Globus pallidus (tissue), 1 donor: Measurements from ENCODE around the gene ARMC12.
"Not testable (repeated sequence)": the region's sequence is repeated elsewhere in the genome, so short reads cannot be mapped to it uniquely, and the experiment has no call there.

Experiments
- DNase-seq: peaks from one replicate; pipeline ENCODE4 v3.0.0-alpha.2; 2015; ENCODE audit warnings: low spot score

ARMC12 gene

DNA sequence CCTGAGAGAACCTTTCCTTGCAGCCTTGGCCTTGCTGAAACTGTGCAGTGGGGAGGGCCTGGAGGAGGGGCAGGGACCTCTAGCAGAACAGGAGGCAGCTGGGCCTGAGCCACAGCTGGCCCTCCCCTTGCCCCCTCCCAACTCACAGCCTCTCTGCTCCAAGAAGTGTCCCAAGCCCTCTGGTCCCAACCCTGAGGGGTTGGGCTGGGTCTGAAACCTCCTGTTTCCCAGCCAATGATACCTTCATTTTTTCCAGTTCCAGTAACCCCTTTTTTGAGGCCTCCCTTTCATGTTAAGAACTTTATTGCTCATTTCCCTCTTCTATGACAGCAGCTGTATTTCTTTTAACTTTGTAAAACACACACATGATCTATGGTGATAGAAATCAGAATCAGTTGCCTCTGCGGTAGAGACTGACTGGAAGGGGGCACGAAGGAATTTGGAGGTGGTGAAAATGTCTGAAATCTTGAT is 17.9 kb upstream of the ARMC12 start:
- DNase-seq, result no peak

DNA sequence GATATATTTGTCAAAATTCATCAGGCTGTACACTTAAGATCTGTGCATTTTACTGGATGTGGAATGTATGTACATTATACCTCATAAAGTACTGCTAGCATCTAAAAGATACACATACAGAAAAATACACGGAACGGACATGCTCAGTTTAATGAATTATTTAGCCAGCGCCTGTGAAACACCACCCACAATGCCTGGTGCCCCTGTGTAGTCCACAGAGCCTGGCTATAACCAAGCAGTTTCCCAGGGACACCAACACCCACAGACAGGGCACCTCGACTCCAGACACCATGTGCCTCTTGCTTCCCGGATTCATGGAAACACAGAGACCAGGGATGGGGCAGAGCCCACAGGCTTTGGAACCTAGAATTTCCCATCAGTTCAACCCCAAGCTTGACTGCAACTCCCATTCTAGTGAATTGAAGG is 17.4 kb upstream of the ARMC12 start:
- DNase-seq, result no peak

DNA sequence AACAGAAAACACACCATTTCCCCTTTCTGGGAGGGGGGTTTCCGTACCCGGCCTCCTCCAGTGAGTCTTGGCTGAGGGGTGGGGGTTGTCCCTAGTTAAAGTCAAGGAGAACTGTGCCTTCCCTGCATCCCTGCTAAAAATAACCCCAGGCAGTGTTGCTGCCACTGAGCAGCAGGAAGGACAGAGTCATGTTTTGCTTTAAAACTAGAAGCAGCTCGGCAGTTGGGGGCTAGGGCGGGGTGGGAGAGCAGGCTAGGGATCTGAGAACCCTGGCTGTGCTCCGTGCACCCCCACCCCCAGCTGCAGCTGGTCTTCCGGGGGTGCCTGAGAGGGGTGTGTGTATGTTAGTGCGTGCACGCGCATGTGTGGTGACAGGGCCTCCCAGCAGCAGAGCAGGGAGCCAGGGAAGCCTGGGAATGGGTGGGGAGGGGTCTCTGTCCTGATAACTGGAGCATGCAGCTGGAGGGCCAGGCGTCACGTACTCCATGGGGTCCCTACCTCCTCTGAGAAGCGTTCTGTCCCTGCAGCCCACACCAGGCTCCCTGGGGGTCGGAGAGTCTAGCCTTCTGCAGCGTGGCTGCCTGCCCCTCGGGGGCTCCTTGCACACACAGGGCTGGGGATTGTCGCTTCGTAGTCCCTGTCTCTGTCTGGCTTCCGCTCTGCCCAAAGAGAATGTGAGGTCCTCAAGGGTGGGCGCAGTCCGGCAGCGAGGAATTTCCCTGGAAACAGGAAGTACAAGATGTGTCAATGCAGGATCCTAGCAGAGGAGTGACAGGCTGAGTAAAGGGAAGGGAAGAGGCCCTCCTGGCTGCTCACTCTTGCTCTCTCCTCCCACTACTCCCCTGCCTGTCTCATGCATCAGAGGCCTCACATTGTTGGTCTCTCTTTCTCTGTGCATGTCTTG is 16.8 kb upstream of the ARMC12 start:
- peak; percentile 66 for DNase-seq

DNA sequence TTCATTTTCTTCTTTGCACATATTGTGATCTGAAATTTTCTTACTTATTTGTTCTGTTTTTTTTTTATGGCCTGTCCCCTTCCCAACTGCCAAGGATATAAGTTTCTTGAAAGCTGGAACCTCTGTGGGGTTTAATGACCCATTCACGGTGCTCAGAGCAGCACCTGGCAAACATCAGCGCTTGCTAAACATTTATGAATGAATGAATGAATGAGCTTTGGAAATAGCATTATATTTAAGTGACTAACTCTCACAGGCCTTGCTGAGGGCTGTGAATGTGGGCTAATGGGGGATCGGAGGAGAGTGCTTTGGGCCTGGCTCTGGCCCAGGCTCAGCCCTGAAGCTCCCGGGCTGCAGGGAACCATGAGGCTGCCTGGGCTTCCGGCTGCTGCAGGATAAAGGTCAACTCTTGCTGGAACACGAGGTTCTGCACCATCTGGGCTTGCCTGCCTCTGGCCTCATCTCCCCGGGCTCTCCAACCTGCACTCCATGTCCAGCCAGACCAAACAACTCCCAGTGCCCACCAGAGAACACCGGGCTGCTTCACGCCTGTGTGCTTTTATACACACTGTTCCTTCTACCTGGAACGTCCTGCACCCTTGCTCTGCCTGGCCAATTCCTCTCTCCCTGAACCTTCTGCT is 14.6 kb upstream of the ARMC12 start:
- no peak for DNase-seq

DNA sequence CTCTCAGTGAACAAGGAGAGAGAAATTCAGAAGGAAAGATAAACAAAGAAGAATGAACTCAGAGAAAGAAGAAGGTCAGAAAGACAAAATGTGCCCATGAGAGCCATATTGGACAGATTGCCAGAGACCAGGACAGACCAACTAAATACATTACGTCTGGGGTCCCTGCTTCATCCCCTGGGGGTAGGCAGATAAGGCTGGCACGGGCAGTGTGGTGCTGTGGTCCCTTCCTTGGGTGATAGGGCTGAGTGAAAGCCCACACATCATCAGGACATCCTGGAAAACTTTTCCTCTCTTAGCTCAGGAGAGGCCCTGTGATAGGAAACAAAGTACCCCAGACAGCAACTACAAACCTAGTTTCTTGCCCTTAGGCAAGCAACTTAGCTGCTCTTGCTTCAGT is 13.2 kb upstream of the ARMC12 start:
- DNase-seq, result no peak

DNA sequence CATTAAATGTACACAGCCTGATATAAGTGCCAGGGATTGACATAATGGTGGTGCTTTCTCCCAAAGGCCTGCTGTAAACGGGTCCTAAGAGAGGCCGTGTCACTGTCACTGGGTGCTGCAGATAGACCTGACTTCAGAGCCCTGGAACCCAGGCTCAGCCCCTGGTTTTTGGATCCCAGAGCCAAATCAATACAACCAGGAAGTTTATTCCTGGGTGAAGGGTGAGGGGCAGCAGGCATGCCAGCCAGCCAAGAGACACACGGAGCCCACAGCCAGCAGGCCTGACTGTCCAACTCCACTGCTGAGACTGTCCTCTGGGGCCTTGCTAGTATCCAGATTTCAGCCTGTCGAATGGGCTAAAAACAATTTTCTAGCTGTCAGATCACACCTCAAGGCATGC is 12.8 kb upstream of the ARMC12 start:
- no peak for DNase-seq

DNA sequence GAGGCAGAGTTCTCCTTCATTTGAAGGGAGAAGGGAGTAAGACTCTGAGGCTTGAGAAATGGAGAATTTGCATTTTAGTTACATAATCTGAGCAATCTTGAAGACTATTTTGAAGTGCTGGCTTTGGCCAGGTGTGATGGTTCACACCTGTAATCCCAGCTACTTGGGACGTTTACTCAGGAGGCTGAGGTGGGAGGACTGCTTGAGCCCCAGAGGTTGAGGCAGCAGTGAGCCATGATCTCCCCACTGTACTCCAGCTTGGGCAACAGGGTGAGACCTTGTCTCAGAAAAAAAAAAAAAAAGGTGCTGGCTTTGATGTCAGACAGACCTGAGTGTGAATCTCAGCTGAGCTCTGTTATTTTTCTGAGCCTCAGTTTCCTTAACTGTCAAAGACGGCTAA is 12.4 kb upstream of the ARMC12 start:
- DNase-seq, result no peak

DNA sequence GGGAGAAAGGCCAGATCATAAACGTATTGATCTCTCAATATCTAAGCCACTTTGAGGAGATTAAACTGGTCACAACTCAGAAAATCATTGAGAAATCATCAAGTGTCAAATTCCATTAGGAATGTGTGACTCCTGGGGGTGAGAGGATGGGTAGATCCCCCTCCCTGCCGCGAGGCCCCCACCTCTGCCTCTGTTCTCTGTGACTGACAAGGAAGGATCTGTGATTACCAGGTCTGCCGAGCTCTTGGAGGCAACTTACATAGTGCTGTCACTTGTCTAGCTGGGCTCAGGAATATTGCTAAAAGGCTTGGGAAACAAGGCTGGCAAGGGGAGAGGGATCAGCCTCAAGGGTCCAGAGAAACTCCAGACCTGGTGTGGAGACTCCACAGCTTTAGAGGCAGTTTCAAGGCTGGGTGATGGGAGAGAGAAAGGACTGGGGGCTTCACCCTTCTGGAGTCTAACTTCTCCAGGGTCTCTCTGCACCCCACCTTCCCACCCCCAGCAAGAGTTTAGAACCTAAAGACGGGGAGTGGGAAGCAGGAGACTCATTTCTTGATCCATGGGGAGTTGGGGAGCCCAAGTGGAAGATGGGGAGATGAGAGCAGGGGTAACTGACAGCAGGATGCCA is 11.6 kb upstream of the ARMC12 start:
- DNase-seq, result no peak

DNA sequence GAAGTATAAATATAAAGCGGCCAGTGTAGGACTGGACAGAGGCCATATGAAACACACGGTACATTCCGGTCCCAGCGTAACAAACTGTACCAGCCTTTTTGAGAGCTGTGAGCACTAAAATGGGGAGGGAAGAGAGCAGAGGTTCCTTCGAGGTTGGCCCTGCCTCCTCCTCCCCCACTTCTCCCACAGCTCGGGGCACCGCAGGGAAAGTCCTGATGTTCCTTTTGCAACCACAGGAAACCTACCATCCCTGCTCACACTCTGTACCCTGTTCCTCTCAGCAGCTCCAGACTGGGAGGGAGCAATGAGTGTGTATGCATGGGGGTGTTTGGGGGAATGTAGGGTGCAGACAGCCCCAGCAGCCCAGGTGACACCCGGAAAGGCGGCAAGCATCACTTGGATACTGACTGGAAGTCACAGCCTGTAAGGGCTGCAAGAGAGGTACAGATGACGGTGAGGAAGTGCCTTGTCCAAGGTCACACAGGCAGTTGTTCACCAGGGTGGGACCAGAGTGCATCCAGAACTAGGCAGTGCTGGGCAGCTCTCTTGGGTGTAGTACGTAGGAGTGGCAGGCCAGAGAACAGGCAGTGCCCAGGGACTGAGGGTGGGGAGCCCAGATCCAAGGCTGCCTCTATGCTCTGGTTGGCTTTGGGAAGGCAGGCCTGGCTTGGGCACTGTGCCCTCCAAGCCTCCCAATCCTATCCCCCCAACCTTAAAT is 11.0 kb upstream of the ARMC12 start:
- peak; percentile 29 for DNase-seq

DNA sequence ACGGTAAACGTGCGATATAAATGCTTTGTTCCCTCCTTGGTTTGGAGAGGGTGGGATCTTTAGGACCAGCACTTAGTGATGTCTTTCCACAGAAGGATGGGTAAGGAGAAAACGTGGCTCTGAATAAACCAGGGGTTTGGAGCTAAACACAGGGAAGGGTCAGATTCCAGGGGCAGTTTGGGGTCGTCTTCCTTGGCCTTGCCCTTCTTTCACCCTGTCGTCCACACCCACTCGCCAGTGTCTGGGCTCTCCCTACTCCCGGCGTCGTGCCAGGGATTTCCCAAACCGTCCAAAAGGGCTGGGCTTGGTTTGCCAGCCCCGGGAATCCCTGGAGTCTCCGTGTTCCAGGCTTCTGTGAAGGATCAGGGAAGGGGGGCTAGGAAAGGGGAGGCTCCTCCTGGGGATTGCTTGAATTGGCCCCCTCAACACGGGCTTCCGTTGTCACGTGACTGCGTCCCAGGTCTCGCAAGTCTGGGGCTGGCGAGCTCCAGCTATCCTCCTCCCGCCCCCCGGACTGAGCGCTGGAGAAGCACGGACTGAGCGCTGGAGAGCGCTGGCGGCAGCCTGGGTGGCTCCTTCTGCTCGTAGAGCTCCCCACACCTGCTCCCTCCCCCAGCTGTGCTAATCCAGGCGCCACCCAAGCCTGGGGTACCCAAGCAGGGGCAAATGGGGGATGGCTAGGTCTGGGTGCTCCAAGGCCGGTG is 9.4 kb upstream of the ARMC12 start:
- peak; percentile 76 for DNase-seq

DNA sequence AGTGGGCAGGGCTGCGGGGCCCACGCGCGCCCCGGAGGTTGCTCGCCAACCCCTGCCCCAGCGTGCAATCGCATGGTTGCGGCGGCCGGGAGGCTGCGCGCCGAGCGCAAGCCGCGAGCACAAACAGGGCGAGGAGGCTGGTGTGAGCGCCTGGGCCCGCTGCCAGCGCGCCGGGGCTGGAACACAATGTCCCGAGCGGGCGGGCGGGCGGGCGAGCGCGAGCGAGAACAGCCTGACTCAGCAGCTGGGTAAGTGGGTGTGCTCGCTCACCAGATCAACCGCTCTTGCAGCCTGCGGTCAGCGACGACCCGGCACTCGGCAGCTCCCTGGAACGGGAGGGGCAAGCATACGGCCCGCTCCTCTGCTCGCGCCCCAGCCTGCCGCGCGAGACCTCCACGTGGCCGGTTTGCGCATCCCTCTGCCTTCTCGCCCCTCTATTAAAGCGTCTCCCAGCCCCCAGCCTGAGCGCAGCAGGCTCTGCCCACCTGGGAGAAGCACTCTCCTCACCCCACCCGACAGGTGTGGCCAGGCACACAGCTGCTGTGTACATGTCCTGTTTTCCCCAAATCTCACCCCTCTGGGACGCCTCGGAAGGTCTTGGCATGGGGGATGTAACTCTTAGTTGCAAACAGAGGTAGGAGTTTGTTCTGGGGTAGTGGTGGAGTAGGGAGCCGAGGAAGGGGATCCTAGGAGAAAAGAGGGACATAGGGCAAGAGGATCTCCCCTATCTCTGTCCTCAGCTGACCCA is 8.7 kb upstream of the ARMC12 start:
- peak; percentile 89 for DNase-seq

DNA sequence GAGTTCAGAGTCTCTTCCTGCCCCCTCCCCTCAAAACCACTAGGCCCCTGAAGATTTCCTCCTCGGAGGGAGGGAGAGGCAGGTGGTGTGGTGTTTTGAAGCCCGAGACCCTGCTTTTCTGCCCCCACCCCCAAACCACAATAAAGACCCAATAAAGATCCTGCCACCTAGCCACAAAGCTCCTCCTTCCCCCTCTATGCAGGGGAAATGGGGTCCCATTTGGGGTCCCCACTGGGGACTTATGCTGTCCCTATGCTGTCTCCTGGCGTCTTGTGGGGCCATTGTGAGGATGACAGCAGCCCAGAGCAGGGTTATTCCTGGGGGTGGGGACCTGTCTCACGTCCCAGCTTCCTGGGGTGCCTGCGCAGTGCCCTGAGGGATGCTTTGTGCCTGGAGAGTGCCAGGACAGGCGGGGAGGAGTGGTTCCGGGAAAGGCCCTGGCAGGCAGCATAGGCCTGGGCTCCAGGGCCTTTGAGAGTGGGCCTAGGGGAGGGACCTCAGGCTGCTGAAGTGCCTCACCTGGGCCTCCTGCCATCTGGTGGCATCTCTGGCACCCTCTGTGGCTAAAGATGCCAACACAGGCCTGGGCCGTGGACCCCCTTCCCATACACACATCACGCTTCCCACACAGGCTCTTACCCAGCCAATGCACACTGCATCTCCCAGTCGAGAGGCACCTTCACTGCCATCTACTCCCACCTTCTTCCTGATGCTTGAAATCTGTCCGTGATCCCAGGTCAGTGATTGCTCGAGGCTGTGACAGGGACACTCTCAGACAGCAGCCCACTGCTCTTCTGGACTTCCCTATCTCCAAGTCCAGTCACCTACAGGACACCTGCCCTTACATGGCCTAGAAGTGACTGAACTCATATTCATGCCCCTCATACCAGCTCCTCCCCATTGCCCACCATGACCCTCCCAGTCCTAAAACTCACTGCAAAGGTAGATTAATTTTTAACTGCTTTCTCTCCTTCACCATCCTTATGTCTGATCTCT is 7.9 kb upstream of the ARMC12 start:
- peak; percentile 44 for DNase-seq

DNA sequence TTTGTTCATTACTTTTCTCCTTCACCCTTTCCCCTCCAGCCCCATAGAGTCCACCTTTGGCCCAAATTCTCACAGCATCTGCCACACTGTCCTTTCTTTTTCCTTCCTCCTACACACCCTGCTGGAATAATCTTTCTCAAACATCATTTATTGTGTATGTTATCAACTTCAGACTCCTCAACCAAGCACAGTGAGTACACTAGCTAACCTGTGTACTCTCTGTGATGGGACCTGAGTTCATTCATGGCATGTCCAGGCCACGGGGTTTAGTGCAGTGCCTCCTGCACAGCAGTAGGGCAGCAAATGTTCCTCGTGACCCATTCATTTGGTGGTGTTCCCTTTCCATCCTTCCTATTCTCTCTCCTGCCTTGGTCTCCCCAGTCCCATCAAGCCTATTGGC is 7.1 kb upstream of the ARMC12 start:
- no peak for DNase-seq

DNA sequence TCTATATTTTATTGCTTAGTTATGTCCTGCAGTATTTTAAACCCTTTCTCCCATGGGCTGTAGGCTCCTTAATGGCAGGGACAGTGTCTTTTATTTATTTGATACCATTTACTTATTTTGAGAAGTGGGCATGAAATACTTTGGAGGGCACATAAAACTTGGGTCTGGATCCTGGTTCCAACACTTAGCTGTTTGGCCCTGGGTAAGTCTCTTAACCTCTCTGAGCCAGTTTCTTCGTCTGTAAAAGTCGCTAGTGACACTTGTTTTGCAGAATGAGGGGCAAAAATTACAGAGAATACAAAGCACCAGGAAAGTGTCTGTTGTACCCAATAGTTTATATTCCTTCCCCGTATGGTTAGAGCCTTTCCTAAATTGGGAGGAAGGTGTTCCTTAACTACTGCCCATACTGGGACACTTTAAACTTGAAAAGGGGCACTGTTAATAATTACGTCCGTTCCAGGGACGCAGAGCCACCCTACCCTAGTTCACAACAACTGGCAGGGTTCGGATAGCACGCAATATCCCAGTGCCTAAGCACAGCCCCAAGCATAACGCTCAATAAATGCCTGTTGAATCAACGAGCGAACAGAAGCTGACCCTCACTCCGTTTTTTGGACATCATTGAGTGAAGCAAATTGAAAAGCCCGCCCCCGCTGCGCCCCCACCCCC is 6.0 kb upstream of the ARMC12 start:
- DNase-seq, result no peak

DNA sequence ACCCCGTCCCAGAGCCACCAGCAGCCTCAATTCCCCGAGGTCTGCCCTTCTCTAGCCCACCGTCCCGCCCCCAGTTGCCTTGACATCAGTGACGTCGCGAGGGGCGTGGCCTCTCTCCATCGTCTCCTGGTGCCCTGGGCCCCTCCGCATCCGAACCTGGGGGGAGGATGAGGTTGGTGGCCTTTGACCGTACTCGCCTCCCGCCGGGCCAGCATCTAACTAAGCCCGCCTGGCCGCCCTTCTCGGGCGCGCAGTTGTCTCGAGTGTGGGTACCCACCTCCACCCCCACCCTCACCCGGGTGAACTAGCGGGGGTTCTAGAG is 5.5 kb upstream of the ARMC12 start:
- DNase-seq, result peak; percentile 94

DNA sequence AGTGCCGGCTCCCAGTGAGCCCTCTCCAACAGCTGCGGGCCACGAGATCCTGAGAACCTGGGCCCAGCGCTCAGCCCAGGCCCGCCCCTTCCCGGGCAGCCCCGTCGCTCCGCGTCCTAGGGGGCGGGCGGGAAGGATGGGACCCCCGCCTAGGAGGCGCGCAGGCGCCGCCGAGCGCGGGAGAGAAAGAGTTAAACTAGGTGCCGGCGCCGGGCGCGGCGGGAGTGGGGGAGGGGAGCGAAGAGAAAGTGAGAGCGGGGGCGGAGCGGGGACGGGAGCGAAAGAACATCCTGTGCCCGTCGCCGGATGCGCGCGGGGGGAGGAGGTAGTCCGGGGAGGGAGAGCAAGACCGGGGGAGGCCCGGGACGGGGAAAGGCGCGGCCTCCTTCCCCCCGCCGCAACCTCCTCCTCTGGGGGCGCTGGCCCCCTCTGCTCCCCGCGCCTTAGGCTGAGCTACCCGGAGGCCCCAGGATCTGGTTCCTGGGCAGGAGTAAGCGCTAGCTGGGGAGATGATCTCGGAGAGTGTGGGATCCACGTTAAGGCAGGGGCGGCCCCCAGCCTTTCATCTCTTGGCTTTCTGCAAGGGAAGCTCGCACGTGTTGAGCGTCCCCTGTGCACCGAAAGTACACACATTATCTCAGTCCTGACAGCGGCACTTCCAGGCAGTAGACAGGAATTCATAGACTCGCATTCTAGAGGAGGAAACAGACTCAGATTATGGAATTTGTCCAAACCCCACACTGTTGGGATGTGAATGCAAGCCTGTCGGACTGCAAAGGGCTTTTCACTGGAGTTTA is 4.9 kb upstream of the ARMC12 start:
- peak; percentile 79 for DNase-seq

DNA sequence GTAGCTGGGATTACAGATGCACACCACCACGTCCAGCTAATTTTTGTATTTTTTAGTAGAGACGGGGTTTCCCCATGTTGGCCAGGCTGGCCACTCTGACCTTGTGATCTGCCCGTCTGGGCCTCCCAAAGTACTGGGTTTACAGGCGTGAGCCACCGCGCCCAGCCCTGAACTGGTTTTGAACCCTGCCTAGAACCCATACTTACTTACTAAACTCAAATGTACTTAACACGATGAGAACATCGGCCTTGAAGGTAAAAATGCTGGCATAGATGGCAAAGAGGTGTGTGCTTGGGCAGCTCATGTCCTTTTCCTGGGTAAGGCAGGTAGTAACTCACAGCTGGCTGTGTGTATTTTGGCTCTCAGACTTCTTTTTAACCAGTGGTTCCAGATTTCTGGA is 3.2 kb upstream of the ARMC12 start:
- DNase-seq, result no peak

DNA sequence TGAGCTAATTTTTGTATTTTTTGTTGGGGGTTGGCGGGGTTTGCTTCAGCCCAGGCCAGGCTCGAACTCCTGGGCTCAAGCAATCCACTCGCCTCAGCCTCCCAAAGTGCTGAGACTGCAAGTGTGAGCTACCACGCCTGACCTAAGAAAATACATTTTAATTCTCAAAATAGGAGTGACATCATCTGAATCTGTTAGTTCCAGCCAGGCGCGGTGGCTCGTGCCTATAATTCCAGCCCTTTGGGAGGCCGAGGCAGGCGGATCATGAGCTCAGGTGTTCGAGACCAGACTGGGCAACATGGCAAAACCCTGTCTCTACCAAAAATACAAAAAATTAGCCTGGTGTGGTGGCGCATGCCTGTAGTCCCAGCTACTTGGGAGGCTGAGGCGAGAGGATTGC is 2.5 kb upstream of the ARMC12 start:
- not testable (repeated sequence) for DNase-seq
